ENCODE data around the gene HACD4.
"Not testable (repeated sequence)": the region's sequence is repeated elsewhere in the genome, so short reads cannot be mapped to it uniquely, and the experiment has no call there.

Gene HACD4

DNA sequence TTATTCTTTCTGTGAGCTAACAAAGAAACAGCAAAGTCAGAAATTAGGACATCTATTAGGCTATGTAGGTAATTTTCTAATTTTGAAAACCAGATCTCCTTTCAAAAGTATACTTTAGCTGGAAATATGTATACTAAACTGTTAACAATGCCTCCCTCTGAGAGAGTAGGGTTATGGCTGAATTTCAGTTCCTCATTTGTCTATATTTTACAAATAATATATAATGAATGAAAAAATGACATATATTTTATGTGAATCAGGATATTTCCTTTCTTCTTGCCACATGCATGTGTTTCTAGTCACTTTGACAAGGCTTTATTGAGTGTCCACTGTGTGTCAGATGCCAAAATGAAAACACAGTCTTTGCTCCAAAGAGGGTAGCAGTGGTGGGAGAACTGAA, 15.4 kb downstream of the HACD4 start:
- DNase-seq, result no peak

DNA sequence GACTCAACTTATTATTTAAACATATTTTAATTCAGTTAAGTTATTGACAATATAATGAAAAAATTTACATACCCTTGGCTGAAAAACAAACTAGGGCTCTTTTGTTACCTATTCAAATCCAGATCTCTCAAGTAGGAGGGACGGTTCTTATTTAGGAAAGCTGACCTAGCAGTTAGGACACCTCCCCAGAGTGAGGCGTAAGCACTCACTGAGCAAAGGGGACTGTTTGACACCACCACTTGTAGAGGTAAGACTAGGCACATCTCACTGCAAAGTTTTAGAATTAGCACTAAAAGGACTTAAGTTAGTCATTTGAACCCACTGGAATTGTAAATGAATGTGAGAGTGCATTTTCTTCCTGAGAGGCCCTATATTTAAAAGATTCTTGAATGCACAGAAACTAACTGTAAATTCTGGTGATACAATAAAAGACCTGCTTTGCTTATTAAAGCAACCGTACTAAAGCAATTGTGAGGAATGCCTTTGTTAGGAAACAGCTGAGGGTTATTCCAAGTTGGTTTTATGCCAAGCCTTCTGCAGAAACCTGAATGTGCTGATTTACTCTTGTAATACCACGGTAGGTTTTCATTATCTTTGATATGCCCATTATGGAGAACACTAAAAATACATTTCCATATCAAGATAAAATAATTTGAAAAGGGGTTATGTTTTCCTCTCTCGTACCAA, 16.2 kb downstream of the HACD4 start:
- DNase-seq, result no peak

DNA sequence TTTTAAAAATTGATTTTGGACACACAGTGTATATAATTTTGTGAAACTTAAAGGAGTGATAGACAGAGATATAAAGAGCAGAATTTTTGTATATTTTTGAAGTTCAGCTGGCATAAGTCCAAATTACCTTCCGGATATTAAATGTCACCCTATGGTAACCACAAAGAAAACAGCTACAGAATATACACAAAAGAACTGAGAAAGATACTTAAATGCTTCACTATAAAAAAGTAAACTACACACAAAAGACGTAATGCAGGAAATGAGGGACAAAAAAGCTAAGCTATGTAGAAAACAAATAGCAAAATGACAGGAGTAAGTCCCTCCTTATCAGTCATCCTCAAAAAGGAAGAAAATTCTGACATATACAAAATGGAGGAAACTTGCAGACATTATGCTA, 29.4 kb downstream of the HACD4 start:
- DNase-seq, result no peak

DNA sequence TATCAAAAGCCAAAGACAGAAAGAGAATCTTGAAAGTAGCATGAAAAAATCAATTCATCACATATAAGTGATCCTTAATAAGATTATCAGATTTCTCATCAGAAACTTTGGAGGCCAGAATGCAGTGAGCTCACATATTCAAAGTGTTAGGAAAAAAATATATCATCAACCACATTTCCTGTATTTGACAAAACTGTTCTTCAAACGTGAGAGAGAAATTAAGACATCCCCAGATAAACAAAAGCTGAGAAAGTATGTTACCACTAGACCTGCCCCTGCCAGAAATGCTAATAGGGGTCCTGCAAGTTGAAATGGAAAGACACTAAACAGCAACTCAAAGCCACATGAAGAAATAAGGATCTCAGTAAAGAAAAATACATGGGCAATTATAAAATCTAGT, 29.9 kb downstream of the HACD4 start:
- no peak for DNase-seq

DNA sequence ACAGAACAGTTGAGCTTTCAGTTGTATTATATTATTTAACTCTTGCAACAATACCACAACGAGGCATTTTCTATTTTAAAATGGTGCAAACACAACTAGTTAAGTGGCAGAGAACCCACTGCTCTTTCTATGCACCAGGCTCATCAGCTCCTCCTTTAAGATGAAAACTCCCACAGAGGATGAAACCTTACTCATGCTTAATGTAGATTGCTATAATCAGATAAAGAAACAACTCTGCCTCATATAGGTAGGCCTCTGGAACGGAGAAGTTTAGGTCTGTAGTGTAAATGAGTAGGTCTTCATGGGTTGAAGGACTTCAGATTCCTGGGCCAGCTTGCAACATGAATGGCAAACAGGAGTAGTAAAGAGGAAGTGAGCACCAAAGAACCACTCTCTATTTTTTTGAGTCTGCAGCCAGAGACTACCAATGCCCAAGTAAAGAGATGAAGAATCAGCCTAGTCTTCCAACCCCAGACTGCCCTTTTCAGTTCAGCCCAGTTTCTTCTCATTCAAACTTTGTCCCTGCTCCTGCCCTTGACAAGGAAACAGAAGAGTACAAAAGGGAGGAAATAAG, 33.9 kb downstream of the HACD4 start:
- no peak for DNase-seq

DNA sequence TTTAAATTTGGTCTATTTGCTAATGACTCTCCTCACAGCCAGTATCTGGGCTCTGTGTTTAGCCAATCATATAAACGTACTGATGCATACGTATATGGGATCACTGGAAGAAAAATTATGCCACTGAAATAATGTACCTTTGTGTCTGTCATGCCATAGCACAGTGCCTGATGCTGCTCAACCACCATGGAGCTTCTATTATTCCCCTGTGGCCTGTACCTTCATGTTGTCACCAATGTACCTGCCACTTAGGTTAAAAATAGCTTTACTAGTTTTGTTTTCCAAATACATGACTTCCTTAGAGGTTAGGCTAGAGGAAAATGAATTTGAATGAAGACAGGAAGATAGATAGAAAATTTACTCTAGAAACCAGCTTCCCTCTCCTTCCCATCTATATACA, 34.6 kb downstream of the HACD4 start:
- DNase-seq, result no peak

DNA sequence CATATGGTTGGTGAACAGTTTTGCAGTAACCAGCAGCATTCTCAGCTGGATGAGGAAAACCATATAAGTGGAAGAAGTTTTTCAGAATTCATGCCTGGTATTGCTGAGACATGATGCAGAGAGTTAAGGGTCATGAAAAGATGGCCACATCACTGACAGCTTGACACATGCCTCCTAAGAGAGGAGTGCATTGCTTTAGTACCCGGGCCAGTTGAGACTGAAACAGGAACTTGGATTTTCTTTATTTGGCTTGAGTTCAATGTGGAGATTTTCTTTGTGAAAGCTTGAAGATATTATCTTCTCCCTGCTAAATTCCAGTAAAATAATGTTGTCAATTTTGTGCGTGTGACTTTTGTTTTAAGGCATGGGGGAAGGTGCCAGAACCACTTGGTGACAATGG, 35.8 kb downstream of the HACD4 start:
- DNase-seq, result no peak

DNA sequence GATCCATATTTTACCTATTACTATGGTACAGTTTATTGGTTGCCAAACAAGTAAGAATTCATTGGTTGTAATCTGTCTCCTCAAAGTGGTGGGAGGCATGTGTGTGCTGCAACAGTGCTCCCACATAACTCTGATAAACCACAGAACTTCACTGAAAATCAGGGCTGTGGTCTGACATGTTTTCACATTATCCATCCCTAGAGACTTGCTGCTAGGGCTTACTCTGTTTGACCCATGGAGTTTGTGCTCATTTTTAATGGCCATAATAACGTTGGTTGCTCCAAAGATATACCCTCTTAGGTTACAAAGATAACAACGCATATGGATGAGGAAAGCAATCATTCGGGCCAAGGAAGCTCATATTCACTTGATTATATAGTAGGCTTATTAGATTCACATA, 37.0 kb downstream of the HACD4 start:
- DNase-seq, result no peak

DNA sequence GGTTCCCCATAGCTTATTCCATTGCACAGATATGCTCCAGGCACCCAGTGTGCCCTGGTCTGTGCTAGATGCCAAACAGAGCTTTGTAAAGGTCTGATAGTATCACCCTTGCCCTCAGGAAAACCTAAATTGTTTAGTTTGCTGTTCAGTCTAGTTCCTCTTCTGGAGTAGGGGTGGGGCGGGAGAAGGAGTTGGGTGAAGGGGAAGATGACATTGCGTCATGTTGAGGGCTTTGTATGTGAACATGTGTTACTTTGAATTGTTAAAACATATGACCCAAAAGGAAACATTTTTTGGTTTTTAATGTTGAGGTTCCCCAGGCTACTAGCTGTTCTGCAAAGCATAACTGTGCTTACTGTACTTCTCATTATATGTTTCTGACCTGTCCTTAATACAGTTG, 40.6 kb downstream of the HACD4 start:
- DNase-seq, result no peak

DNA sequence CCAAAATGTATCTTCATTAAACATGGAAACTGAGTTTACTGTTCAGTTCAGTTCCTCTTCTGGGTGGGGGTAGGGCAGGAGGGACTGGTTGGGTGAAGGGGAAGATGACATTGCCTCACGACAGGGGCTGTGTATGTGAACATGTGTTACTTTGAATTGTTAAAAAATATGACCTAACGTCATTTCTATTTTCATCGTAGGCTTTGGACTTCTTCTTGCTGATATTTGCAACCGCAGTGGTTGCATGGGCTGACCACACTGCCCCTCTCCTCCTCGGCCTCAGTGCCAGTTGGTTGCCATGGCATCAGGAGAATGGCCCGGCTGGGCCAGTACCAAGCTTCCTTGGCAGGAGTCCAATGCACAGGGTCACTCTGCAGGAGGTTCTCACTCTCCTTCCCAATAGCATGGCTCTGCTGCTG, 41.5 kb downstream of the HACD4 start:
- DNase-seq, result peak in 1 of 3 experiments; percentile 17

DNA sequence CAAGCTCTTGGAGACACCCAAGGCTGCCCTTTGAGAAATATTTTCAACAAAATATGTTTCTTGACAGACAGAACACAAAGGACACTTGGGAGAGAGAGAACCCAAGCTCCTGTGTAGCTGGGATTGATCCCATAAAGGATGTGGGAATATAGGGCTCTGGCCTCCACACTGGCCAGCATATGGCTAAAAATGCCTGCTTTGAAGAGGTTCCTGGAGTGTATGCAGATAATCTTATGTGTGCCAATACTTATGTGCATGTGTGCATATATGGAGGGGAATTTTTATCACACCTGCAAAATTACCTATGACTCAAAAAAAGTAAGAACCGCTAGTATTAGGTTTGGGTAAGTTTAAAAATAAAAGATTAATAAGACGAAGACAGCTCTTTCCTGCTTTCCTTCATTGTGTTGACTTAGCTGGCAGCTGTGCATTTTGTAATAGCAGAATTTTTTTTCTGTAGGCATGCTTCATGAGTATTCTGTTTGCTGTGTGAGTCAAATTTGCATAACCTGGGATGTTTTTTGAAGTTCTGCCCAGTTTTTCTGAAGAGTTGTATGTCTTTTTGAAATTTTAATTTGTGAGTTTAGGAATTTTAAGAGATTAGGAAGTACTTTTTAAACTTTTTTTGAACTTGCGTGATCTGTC, 42.6 kb downstream of the HACD4 start:
- DNase-seq, result no peak

DNA sequence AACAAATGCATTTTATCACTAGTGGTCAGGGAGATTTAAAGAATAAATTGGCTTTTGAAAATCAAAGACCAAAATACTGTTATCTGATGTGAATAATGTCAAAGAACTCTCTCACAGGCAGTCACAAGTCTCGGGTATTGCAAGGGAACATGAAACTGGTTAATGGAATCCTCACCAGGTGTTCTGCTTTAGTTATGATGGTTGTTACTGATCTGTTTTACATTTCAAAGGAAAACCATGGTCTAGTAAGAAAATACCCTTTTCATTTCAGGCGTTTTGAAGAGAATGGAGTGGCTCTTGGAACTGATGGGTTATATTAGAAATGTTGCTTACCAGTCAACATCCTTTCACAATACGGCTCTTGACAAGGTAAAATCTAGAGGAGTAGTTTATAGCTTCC, 43.4 kb downstream of the HACD4 start:
- peak in 1 of 3 experiments; percentile 42 for DNase-seq

DNA sequence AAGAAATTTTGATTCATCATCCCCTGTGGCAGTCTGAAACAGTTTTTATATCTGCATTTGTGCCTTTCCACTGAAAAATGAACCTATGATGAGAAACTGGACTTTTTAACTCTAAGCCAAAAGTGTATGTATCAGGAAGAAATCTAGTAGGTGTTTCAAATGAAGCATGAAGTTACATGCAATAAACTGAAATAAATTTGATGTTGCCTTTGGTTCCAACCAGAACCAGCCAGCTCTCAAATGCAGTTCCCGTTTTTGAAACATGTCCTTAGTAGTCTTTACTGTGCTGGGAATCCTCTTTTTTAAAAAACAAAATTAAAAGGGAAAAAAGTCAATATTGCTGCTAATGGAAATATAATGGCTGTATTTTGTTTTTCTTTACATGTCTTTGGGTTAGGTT, 43.9 kb downstream of the HACD4 start:
- no peak for DNase-seq

DNA sequence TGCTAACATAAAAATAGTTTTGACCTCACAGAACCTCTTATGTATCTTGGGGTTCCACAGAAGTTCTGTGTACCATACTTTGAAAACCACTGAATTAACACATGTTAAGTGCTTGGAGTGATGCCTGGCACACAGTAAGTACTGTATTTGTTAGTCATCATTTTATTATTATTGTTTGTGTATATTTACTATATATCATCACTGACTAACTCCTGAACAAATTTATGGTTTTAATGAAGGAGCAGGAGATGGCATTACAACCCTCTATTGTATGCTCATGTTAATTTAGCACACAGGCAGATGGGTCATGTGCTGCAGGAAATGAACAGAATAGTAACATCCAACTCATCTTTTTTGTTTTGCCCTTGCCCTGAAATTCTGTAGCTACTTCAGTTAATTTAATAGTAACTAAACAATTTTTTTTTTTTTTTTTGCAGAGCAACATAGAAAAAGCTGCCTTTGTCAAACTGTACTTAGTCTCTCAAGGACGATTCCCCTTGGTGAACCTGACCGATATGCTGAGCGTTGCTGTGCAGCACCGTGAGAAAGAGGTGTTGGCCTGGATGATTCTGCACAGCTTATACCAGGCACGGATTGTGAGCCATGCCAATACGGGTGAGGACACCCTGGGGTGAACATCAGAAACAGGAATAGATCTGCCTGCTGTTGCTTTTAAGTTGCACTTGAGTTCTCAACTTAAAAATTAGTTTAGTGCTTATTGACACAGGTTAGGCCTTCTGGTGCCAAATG, 45.4 kb downstream of the HACD4 start:
- no peak for DNase-seq

DNA sequence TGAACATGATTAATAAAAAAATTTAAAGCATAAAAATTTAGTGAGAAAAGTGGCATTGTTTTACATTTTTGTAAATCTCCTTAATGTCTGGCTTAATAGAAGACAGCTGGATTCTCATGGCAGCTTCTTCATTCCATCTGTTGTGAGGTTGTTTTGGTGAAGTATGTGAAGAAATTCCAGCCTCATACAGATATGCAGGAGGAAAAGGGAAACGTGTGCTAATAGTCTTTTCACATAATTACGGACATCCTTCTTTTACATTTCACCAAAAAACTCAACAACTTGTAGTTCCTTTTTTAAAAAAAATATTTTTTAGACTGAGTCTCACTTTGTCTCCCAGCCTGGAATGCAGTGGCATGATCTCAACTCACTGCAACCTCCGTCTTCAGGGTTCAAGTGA, 46.9 kb downstream of the HACD4 start:
- no peak for DNase-seq

DNA sequence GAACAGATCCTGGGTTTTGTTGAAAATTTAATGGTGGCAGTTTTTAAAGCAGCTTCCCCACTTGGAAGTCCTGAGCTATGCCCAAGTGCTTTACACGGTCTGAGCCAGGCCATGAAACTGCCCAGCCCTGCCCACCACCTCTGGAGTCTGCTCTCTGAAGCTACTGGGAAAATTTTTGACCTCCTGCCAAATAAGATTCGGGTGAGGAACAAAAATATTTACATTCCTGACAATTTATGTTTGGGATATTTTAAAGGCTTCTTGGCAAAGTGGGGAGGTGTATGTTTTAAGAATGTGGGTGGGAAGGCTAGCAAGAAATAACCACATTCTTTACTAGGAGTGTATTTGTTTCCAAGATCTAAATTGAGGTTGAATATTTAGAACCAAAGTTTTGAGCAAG, 50.0 kb downstream of the HACD4 start:
- DNase-seq, result no peak

DNA sequence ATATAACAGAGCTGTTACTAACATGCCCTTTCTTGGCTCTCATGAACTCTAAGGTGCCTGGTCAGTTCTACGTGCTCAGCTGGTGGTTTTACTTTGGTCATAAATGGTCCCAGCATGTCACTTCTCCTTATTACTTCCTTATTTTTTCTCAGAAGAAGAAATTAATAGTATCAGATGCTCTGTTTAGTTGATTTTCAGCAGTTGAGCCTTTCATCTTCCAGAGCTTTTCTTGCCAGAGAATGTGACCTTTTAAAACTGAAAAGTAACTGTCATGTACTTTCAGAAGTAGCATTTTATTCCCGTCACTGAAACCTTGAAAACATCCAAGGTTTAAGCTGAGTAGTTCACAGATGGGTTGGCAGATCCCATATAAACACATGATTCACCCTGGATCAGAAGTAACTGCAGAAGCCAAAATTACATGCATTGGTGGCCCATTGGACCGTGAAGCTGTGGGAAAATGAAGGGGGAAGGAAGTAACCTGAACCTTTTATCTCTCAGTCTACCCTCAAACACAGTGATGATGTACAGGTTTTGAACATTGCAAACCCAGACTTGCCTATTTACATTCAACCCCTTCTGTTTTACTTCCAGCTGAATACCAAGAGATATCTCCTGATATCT, 50.5 kb downstream of the HACD4 start:
- peak in 1 of 3 experiments; percentile 2 for DNase-seq

DNA sequence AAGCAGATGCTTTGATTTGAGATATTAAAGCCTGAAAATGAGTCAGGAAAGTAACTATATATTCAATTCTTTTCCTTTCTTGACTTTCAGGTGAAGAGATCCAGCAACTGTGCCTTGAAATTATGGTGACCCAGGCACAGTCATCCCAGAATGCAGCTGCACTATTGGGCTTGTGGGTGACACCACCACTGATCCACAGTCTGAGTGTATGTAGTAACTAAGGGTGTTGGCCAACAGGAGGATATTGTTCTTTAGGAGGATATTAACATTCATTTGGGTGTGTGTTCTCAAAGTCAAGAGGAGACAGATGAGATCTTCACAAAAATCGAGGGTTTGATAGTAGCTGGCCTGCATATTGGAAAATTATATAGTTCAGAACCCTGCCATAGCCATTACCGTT, 53.2 kb downstream of the HACD4 start:
- no peak for DNase-seq

DNA sequence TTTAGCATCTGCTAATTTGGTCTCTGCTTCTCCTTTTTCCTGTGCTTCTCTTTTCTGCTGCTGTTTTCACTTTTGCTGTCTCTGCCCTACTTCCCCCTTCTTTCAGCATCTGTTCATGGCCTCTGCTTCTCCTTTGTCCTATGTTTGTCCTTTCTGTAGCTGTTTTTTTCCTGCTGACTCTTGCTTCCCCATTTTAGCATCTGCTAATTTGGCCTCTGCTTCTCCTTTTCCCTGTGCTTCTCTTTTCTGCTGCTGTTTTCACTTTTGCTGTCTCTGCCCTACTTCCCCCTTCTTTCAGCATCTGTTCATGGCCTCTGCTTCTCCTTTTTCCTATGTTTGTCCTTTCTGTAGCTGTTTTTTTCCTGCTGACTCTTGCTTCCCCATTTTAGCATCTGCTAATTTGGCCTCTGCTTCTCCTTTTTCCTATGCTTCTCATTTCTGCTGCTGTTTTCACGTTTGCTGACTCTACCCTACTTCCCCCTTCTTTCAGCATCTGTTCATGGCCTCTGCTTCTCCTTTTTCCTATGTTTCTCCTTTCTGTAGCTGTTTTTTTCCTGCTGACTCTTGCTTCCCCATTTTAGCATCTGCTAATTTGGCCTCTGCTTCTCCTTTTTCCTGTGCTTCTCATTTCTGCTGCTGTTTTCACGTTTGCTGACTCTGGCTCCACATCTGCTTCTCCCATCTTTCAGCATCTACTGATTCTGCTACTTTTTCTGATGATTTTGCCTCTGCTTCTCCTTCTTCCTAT, 57.1 kb downstream of the HACD4 start:
- DNase-seq, result not testable (repeated sequence)

DNA sequence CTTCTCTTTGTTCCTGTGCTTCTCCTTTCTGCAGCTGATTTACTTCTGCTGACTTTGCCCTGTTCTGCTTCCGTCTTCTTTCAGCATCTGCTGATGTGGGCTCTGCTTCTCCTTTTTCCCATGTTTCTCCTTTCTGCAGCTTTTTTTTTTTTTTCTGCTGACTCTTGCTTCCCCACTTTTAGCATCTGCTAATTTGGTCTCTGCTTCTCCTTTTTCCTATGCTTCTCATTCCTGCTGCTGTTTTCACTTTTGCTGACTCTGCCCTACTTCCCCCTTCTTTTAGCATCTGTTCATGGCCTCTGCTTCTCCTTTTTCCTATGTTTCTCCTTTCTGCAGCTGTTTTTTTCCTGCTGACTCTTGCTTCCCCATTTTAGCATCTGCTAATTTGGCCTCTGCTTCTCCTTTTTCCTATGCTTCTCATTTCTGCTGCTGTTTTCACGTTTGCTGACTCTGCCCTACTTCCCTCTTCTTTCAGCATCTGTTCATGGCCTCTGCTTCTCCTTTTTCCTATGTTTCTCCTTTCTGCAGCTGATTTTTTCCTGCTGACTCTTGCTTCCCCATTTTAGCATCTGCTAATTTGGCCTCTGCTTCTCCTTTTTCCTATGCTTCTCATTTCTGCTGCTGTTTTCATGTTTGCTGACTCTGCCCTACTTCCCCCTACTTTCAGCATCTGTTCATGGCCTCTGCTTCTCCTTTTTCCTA, 58.0 kb downstream of the HACD4 start:
- not testable (repeated sequence) for DNase-seq

DNA sequence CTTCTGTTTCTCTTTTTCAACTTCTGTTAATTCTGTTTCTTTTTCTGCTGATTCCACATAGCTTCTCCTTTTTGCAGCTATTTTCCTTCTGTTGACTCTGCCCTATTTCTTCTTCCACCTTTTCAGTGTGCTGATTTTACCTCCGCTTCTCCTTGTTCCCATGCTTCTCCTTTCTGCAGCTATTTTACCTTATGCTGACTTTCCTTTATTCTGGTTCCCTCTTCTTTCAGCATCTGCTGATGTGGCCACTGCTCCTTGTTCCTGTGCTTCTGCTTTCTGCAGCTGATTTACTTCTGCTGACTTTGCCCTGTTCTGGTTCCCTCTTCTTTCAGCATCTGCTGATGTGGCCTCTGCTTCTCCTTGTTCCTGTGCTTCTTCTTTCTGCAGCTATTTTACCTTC, 58.8 kb downstream of the HACD4 start:
- DNase-seq, result no peak
